Measurements from ENCODE around the gene CYSLTR2. TPM values are rescaled to one million over a fixed set of nuclear protein-coding genes. Genes with fewer than 3 reads are reported as not detected.

Gene CYSLTR2
- total and polyA plus RNA-seq, 2 of the 8 experiments (the other 6 are each of a cell fraction or from before 2014, with no cell fraction given) = not detected

DNA sequence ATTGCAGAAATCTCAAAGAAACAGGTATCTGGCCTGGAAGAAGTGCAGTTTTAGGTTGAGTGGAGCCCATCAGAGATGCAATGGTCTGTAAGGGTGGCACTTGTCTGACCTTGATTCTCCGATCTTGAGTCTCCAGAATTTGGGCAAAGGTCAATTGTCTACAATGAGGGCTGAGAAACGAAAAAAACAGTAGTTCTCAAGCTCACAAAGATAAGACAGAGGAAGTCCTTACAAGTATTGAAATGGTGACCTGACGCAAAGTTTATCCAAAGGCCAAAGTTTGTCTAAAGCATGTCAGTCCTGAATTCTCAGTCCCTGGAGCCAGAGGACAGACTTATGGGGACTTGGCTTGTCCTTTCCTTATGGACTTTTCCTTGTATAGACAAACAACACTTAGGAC is 40.3 kb downstream of the CYSLTR2 start:
- H3K56ac ChIP-seq (replicated peaks; ENCODE audit: insufficient read length, low read depth, low read length) = no peak overlapping the region
- no peak overlapping the region for H4K91ac ChIP-seq (replicated peaks; ENCODE audit: insufficient read length, low read length)
- no peaks in the 10 kb centered on the region for H4K20me1 ChIP-seq (replicated peaks in 1 of 2; ENCODE audit: control insufficient read depth in 1 of 2, insufficient read depth in 2 of 2, low read length in 2 of 2)
- H3K27ac ChIP-seq (ENCODE audit: low read depth, low read length) = no peak overlapping the region
- POLR2A ChIA-PET (ENCODE audit: partially characterized antibody) = no interaction called here
- no peak overlapping the region for H2BK20ac ChIP-seq (ENCODE audit: low read length)
- no peak overlapping the region for H4K8ac ChIP-seq (ENCODE audit: extremely low read depth, insufficient read depth, low read length)
- TF ChIP-seq ASH2L (IDR thresholded peaks at IDR 0.05; ENCODE audit: low read length) (no peak), GTF2F1 (IDR thresholded peaks at IDR 0.05; ENCODE audit: borderline replicate concordance, low read depth, low read length) (no peak), MAFK (IDR thresholded peaks at IDR 0.05; ENCODE audit: low read depth, low read length) (no peak), TCF12 (IDR thresholded peaks at IDR 0.05; ENCODE audit: low read depth, low read length) (no peak), POU5F1 (IDR thresholded peaks at IDR 0.05; ENCODE audit: low read depth, low read length) (no peak), SRF (IDR thresholded peaks at IDR 0.05; ENCODE audit: low read depth, low read length) (no peak), POLR2A (IDR thresholded peaks at IDR 0.05; ENCODE audit: control extremely low read depth in 1 of 2, low read depth in 2 of 2, low read length in 2 of 2) (no peak), BACH1 (IDR thresholded peaks at IDR 0.05; ENCODE audit: low read length) (no peak), JUN (IDR thresholded peaks at IDR 0.05; ENCODE audit: low read depth, low read length) (no peak), TBP (IDR thresholded peaks at IDR 0.05; ENCODE audit: low read depth, low read length) (no peak), USF2 (IDR thresholded peaks at IDR 0.05; ENCODE audit: low read length) (no peak), KDM5A (IDR thresholded peaks at IDR 0.05; ENCODE audit: low read length) (no peak)
- no peak overlapping the region for H2BK5ac ChIP-seq (ENCODE audit: low read depth, low read length)
- H2AFZ ChIP-seq (ENCODE audit: low read length) = no peak overlapping the region
- no peak overlapping the region for H3K18ac ChIP-seq (ENCODE audit: extremely low read depth, low read length)
- no peak overlapping the region for H3K9ac ChIP-seq (replicated peaks in 1 of 4; ENCODE audit: extremely low read depth in 1 of 4, low read depth in 3 of 4, low read length in 3 of 4)
- H3K27me3 ChIP-seq (replicated peaks in 1 of 4; ENCODE audit: control insufficient read depth in 3 of 4, extremely low read depth in 1 of 4, insufficient read depth in 3 of 4, low read length in 3 of 4) = no peaks in the 10 kb centered on the region
- no peak overlapping the region for H2BK120ac ChIP-seq (replicated peaks; ENCODE audit: low read depth, low read length)
- H3K14ac ChIP-seq (ENCODE audit: insufficient read length) = no peak overlapping the region
- H3K4me2 ChIP-seq (ENCODE audit: insufficient read depth in 1 of 2, low read depth in 2 of 2, low read length in 2 of 2) = no peak overlapping the region
- no peaks in the 10 kb centered on the region for H3K79me2 ChIP-seq (ENCODE audit: control insufficient read depth in 1 of 2, insufficient read depth in 2 of 2, low read length in 2 of 2)
- no peak overlapping the region for H2BK12ac ChIP-seq (ENCODE audit: low read depth, low read length)
- CTCF ChIA-PET (ENCODE audit: partially characterized antibody) = no interaction called here
- H3K4ac ChIP-seq (replicated peaks; ENCODE audit: insufficient read length, low read depth, low read length) = no peak overlapping the region
- H3K9me3 ChIP-seq (ENCODE audit: insufficient read depth in 2 of 2, low read depth in 1 of 2, low read length in 1 of 2) = peaks cover 6 to 8% of the 10 kb centered on the region in 2 experiments; a peak in 3 of 4 replicates
- no peak overlapping the region for H2BK15ac ChIP-seq (ENCODE audit: low read length)
- no peaks in the 10 kb centered on the region for H3K4me1 ChIP-seq (replicated peaks in 1 of 4; ENCODE audit: control insufficient read depth in 3 of 4, insufficient read depth in 4 of 4, low read length in 3 of 4)
- FAIRE-seq (no peak), DNase-seq (ENCODE audit: low read depth in 1 of 2, low spot score in 2 of 2) (no peak)
- no peak overlapping the region for H3K23ac ChIP-seq (ENCODE audit: insufficient read length)
- H4K5ac ChIP-seq (ENCODE audit: insufficient read length, low read depth, low read length) = no peak overlapping the region
- H3K79me1 ChIP-seq (ENCODE audit: low read depth, low read length) = no peaks in the 10 kb centered on the region
- H2AK5ac ChIP-seq (ENCODE audit: low read depth, low read length) = no peak overlapping the region
- no peak overlapping the region for H3K4me3 ChIP-seq (ENCODE audit: extremely low read depth in 1 of 4, insufficient read depth in 2 of 4, low read depth in 3 of 4, low read length in 4 of 4)
- H3K23me2 ChIP-seq (ENCODE audit: low read depth, low read length) = no peaks in the 10 kb centered on the region; the same call in 1 of the 2 replicates
- no peaks in the 10 kb centered on the region; a peak in 1 of 8 replicates for H3K36me3 ChIP-seq (ENCODE audit: control insufficient read depth in 2 of 4, insufficient read depth in 4 of 4, low read length in 3 of 4)
- WGBS, 2 experiments (ENCODE audit: extremely low coverage in 1 of 2, insufficient coverage in 1 of 2, insufficient read length in 1 of 2, insufficient replicate concordance in 2 of 2, low coverage in 1 of 2, low lambda C conversion rate in 2 of 2, missing lambda C conversion rate in 1 of 2) = 85% methylated on average over 3 of the region's 3 CpGs; no CpG with 5 or more reads in 1 of the 2 experiments
